T-helper 2 cell (primary cell): ENCODE data around the gene KPTN.

Source experiments
- DNase-seq, 5 experiments: peaks; one replicate each; pipeline versions ENCODE4 v3.0.0 to v3.0.0-alpha.2; 2012 to 2022
- total RNA-seq, 2 donors: gene quantifications; one replicate each; lab custom pipeline; 2026; lab: John Stamatoyannopoulos, UW

KPTN gene
- 2.6 to 6.5 reads per million in 2 donors for total RNA-seq

- peak; percentile 72 to 95 (median 85) for DNase-seq
Observed at GRCh38 chr19:47483800-47484690, at the start of gene KPTN. TSS of gene KPTN (minus strand) at chr19:47484219. CDS start at chr19:47484160, 59 bp downstream.

GRCh38 chr19:47531640-47532387 is 47.8 kb upstream of the KPTN start:
- no peak for DNase-seq

GRCh38 chr19:47529018-47529742 is 45.2 kb upstream of the KPTN start:
- DNase-seq, result no peak

- DNase-seq, result no peak
Observed at GRCh38 chr19:47526798-47527197, 42.8 kb upstream of the KPTN start.

GRCh38 chr19:47523473-47523872 is 39.5 kb upstream of the KPTN start:
- DNase-seq, result no peak

- no peak for DNase-seq
Observed at GRCh38 chr19:47521473-47522180, 37.6 kb upstream of the KPTN start.

GRCh38 chr19:47520839-47521238 is 36.8 kb upstream of the KPTN start:
- DNase-seq, result no peak

GRCh38 chr19:47520343-47520806 is 36.4 kb upstream of the KPTN start:
- DNase-seq, result no peak

GRCh38 chr19:47518854-47519253 is 34.8 kb upstream of the KPTN start:
- no peak for DNase-seq

GRCh38 chr19:47518139-47518538 is 34.1 kb upstream of the KPTN start:
- peak in 2 of 5 experiments; percentile 66 to 80 for DNase-seq

GRCh38 chr19:47514869-47515588 is 31.0 kb upstream of the KPTN start, which contains the start of gene NAPA:
TSS of gene NAPA (minus strand) at chr19:47515063. CDS start at chr19:47514940, 123 bp downstream.
- peak; percentile 100 for DNase-seq

GRCh38 chr19:47514151-47514868 is 30.3 kb upstream of the KPTN start:
- no peak for DNase-seq

- no peak for DNase-seq
Observed at GRCh38 chr19:47512948-47513319, 28.9 kb upstream of the KPTN start.

- DNase-seq, result peak in 1 of 5 experiments; percentile 51
Observed at GRCh38 chr19:47512183-47512947, 28.3 kb upstream of the KPTN start.

- no peak for DNase-seq
Observed at GRCh38 chr19:47511681-47512080, 27.7 kb upstream of the KPTN start.

- DNase-seq, result no peak
Observed at GRCh38 chr19:47511128-47511517, 27.1 kb upstream of the KPTN start.

GRCh38 chr19:47510516-47511127 is 26.6 kb upstream of the KPTN start:
- no peak for DNase-seq

- DNase-seq, result no peak
Observed at GRCh38 chr19:47509973-47510372, 26.0 kb upstream of the KPTN start.

- no peak for DNase-seq
Observed at GRCh38 chr19:47509170-47509847, 25.3 kb upstream of the KPTN start.
